PC-9 (cell line): ENCODE measurements around the gene PDIA6. TPM values are rescaled to one million over a fixed set of nuclear protein-coding genes. Genes with fewer than 3 reads are reported as not detected.

Source experiments
- BruUV-seq: library from RNA; stranded (reverse); fragments of 400-500 nt; replicated peaks from 2 replicates; lab custom pipeline; 2021; lab: Mats Ljungman, UMichigan
- CTCF ChIA-PET: fragments of 300-600 bp; sonication (Branson Sonifier 250); formaldehyde crosslinking; loops from one replicate; lab custom pipeline; 2022; ENCODE audit warnings: antibody characterized with exemption; lab: Charles Lee
- POLR2A ChIA-PET: fragments of 300-600 bp; sonication (Branson Sonifier 250); formaldehyde crosslinking; loops from one replicate; lab custom pipeline; 2022; ENCODE audit warnings: antibody characterized with exemption; ENCODE audit not compliant: unreplicated experiment; lab: Charles Lee
- DNase-seq, 2 experiments: peaks; one replicate each; pipeline versions ENCODE4 v3.0.0 to v3.0.0-alpha.2; 2015 to 2022; ENCODE audit warnings: mixed read lengths in 1 of 2
- H2AFZ ChIP-seq: fragments of 200-600 bp; sonication (generic); 2 replicates; pipeline ENCODE4 v1.8.1; 2017; ENCODE audit warnings: antibody characterized with exemption
- H3F3A ChIP-seq: fragments of 200-600 bp; sonication (generic); 2 replicates; pipeline ENCODE4 v1.8.1; 2017; ENCODE audit warnings: antibody characterized with exemption, mild to moderate bottlenecking, low read depth; ENCODE audit not compliant: insufficient read depth
- H3K27ac ChIP-seq: fragments of 200-600 bp; sonication (generic); 2 replicates; pipeline ENCODE4 v1.6.1; 2016; ENCODE audit warnings: mixed run types
- H3K27me3 ChIP-seq: fragments of 200-600 bp; sonication (generic); 2 replicates; pipeline ENCODE4 v1.6.1; 2016; ENCODE audit warnings: low read depth, mixed run types; ENCODE audit not compliant: insufficient read depth
- H3K36me3 ChIP-seq: fragments of 200-600 bp; sonication (generic); 2 replicates; pipeline ENCODE4 v1.6.1; 2016; ENCODE audit warnings: low read depth, mixed run types
- H3K4me1 ChIP-seq: fragments of 200-600 bp; sonication (generic); replicated peaks from 2 replicates; pipeline ENCODE4 v1.6.1; 2016; ENCODE audit warnings: mixed run types; ENCODE audit not compliant: insufficient read depth
- H3K4me2 ChIP-seq: fragments of 200-600 bp; sonication (generic); 2 replicates; pipeline ENCODE4 v1.6.1; 2017; ENCODE audit warnings: mixed run types
- H3K4me3 ChIP-seq: fragments of 200-600 bp; sonication (generic); 2 replicates; pipeline ENCODE4 v1.6.1; 2016; ENCODE audit warnings: mixed run types
- H3K79me2 ChIP-seq: fragments of 200-600 bp; sonication (generic); 2 replicates; pipeline ENCODE4 v1.6.1; 2017; ENCODE audit warnings: low read depth, mixed run types
- H3K9me2 ChIP-seq: fragments of 200-600 bp; sonication (generic); 2 replicates; pipeline ENCODE4 v1.8.1; 2017; ENCODE audit warnings: mild to moderate bottlenecking; ENCODE audit not compliant: insufficient read depth
- H3K9me3 ChIP-seq: fragments of 200-600 bp; sonication (generic); 2 replicates; pipeline ENCODE4 v1.8.1; 2016; ENCODE audit warnings: low read depth; ENCODE audit not compliant: insufficient read depth
- H4K20me1 ChIP-seq: fragments of 200-600 bp; sonication (generic); 2 replicates; pipeline ENCODE4 v1.8.1; 2017; ENCODE audit not compliant: insufficient read depth
- EZH2 ChIP-seq: fragments of 200-600 bp; sonication (generic); IDR thresholded peaks from 2 replicates; pipeline ENCODE4 v1.8.0; 2017; ENCODE audit warnings: antibody characterized with exemption, low read depth
- intact Hi-C: fragments of 100-400 bp; cut with micrococcal nuclease; formaldehyde crosslinking; loops from one replicate; pipeline ENCODE4 v1.10.0; 2022; ENCODE audit not compliant: unreplicated experiment
- total RNA-seq: library from RNA; stranded (reverse); gene quantifications from 2 replicates; pipeline ENCODE4 v1.2.3, GENCODE V29; 2021
- TF ChIP-seq, protein P1 (sequence below): fragments of 200-600 bp; sonication (generic); conservative IDR thresholded peaks from 2 replicates; pipeline ENCODE4 v1.6.1; 2017; ENCODE audit warnings: mixed run types, antibody characterized with exemption, mild to moderate bottlenecking, moderate library complexity

Gene PDIA6
- total RNA-seq, 1 experiment from 2014 or later, result 170 TPM

GRCh38 chr2:10775021-10775780 lies 37.4 kb downstream of the PDIA6 start:
- Histone ChIP-seq H3K36me3 (no peaks in the 10 kb centered on the region), H4K20me1 (no peaks in the 10 kb centered on the region), H3K9me2 (no peaks in the 10 kb centered on the region), H3K4me1 (no peaks in the 10 kb centered on the region), H3K9me3 (no peaks in the 10 kb centered on the region), H3K79me2 (no peaks in the 10 kb centered on the region), H2AFZ (no peak overlapping the region), H3K27ac (no peak overlapping the region), H3K27me3 (no peaks in the 10 kb centered on the region), H3F3A (peaks cover 6% of the 10 kb centered on the region), H3K4me2 (no peak overlapping the region), H3K4me3 (no peak overlapping the region)
- no peak for DNase-seq
- POLR2A ChIA-PET, result interaction anchor here (0.6 kb wide), 1 partner anchor 496 kb away, joined by 4 read pairs; no protein-coding TSS in a partner anchor
- no peak for TF ChIP-seq EZH2
- TF ChIP-seq, protein P1, sequence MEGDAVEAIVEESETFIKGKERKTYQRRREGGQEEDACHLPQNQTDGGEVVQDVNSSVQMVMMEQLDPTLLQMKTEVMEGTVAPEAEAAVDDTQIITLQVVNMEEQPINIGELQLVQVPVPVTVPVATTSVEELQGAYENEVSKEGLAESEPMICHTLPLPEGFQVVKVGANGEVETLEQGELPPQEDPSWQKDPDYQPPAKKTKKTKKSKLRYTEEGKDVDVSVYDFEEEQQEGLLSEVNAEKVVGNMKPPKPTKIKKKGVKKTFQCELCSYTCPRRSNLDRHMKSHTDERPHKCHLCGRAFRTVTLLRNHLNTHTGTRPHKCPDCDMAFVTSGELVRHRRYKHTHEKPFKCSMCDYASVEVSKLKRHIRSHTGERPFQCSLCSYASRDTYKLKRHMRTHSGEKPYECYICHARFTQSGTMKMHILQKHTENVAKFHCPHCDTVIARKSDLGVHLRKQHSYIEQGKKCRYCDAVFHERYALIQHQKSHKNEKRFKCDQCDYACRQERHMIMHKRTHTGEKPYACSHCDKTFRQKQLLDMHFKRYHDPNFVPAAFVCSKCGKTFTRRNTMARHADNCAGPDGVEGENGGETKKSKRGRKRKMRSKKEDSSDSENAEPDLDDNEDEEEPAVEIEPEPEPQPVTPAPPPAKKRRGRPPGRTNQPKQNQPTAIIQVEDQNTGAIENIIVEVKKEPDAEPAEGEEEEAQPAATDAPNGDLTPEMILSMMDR, result no peak
- no TSS peak for BruUV-seq
- CTCF ChIA-PET, result no interaction called here
- intact Hi-C loops, result loop anchor here (2.0 kb wide), 1 partner anchor 66 kb away; no protein-coding TSS in a partner anchor

DNA sequence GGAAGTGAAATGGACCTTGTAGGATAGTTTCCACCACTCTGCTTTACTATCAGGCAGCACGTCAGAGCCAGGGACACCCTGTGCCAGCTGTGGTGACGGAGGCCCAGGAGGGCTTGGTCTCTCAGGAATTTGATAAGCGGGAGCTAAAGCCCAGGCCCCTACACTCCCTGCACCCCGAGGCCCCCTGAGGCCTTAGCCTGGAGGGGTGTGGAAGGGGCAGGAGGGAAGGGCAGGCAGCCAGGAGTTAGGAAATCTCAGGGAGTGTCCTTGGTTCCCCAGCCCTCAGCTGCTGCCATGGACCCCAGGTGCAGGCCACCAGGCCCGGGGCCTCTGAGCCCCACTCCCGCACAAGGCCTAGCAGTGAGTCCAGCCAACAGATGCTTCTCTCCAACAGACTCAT lies 38.2 kb downstream of the PDIA6 start:
- H3K4me2 ChIP-seq, result no peak overlapping the region
- no peak overlapping the region for H3K27ac ChIP-seq
- intact Hi-C loops, result loop anchor here (2.0 kb wide), 1 partner anchor 66 kb away; no protein-coding TSS in a partner anchor
- H3K4me1 ChIP-seq, result no peaks in the 10 kb centered on the region
- no peaks in the 10 kb centered on the region for H3K79me2 ChIP-seq
- no peak for TF ChIP-seq EZH2
- TF ChIP-seq, protein P1, result no peak
- peak in 1 of 2 experiments; percentile 20 for DNase-seq
- H3K9me2 ChIP-seq, result no peaks in the 10 kb centered on the region
- no peaks in the 10 kb centered on the region for H3K27me3 ChIP-seq
- no peak overlapping the region for H3K4me3 ChIP-seq
- ChIA-PET CTCF (no interaction called here), POLR2A (interaction anchor here (0.6 kb wide), 1 partner anchor 497 kb away, joined by 4 read pairs; no protein-coding TSS in a partner anchor)
- BruUV-seq, result no TSS peak
- no peak overlapping the region for H2AFZ ChIP-seq
- H4K20me1 ChIP-seq, result no peaks in the 10 kb centered on the region
- no peaks in the 10 kb centered on the region for H3K36me3 ChIP-seq
- no peaks in the 10 kb centered on the region for H3K9me3 ChIP-seq
- H3F3A ChIP-seq, result peaks cover 6% of the 10 kb centered on the region

DNA sequence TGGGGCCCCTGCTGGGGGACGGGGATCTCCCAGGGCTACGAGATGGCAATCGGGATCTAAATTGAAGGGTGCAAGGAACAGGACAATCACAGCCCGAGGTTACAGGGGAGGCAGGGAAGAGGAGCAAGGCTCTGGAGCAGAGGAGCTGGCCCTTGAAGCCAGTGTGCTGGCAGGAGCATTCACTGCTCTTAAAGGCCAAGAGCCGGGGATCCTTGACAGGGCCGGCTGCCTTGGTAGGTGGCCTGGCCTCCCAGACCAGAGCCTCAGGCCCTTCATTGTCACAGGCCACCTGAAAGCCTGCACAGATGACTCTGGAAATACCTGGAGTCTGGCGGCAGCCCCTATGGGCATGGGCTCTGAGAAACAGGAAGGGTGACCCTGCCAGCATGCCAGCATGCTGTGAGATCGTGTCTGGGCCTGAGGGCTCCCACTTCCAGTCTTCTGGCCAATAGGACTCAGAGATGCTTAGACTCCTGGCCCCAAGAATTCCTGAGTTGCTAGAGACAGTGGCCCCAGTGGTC lies 38.7 kb downstream of the PDIA6 start:
- Histone ChIP-seq H3K4me1 (no peaks in the 10 kb centered on the region), H3F3A (peaks cover 6% of the 10 kb centered on the region), H3K79me2 (no peaks in the 10 kb centered on the region), H3K4me2 (no peak overlapping the region), H4K20me1 (no peaks in the 10 kb centered on the region), H3K27me3 (no peaks in the 10 kb centered on the region), H3K36me3 (no peaks in the 10 kb centered on the region), H3K4me3 (no peak overlapping the region), H3K27ac (0 out of 2 replicates have a peak overlapping the region, but pooled peaks have one; percentile 19), H3K9me2 (no peaks in the 10 kb centered on the region), H2AFZ (no peak overlapping the region), H3K9me3 (no peaks in the 10 kb centered on the region)
- DNase-seq, result peak; percentile 43
- intact Hi-C loops, result loop anchor here (2.0 kb wide), 1 partner anchor 65 kb away; no protein-coding TSS in a partner anchor
- no TSS peak for BruUV-seq
- no peak for TF ChIP-seq EZH2
- TF ChIP-seq, protein P1, result no peak
- ChIA-PET POLR2A (no interaction called here), CTCF (no interaction called here)
